Osteocyte (in vitro differentiated cells): ENCODE measurements around the gene PMP22. TPM values are rescaled to one million over a fixed set of nuclear protein-coding genes. Genes with fewer than 3 reads are reported as not detected.
A peak's percentile ranks its signal among the peaks of the same experiment; 100 is the strongest.

Experiments used
- DNase-seq: peaks from one replicate; pipeline ENCODE4 v3.0.0; 2021; ENCODE audit warnings: mixed read lengths; ENCODE audit not compliant: unreplicated experiment; ENCODE audit errors: extremely low spot score
- H3K27ac Mint-ChIP-seq: one replicate; pipeline ENCODE4 v1.8.0; 2021; ENCODE audit warnings: mild to moderate bottlenecking, mixed read lengths; ENCODE audit not compliant: unreplicated experiment
- H3K27me3 Mint-ChIP-seq: one replicate; pipeline ENCODE4 v1.8.0; 2021; ENCODE audit warnings: mixed read lengths; ENCODE audit not compliant: unreplicated experiment
- H3K36me3 Mint-ChIP-seq: one replicate; pipeline ENCODE4 v1.8.0; 2021; ENCODE audit warnings: mixed read lengths; ENCODE audit not compliant: unreplicated experiment
- H3K4me1 Mint-ChIP-seq: one replicate; pipeline ENCODE4 v1.8.0; 2021; ENCODE audit warnings: mixed read lengths; ENCODE audit not compliant: unreplicated experiment
- H3K4me3 Mint-ChIP-seq: one replicate; pipeline ENCODE4 v1.8.0; 2021; ENCODE audit warnings: mild to moderate bottlenecking, moderate library complexity, mixed read lengths; ENCODE audit not compliant: unreplicated experiment
- H3K9me3 Mint-ChIP-seq: one replicate; pipeline ENCODE4 v1.8.0; 2021; ENCODE audit warnings: mixed read lengths; ENCODE audit not compliant: unreplicated experiment
- total RNA-seq: library from RNA; stranded (reverse); gene quantifications from 2 replicates; pipeline ENCODE4 v1.2.1, GENCODE V29; 2021
- TF ChIP-seq, protein P1 (sequence below): fragments of 200-600 bp; sonication (generic); IDR thresholded peaks from 2 replicates; pipeline ENCODE4 v1.5.0; 2021; ENCODE audit warnings: antibody characterized with exemption, mild to moderate bottlenecking, moderate library complexity

Gene PMP22
- total RNA-seq, 1 donor from 2014 or later, result 188 TPM

DNA sequence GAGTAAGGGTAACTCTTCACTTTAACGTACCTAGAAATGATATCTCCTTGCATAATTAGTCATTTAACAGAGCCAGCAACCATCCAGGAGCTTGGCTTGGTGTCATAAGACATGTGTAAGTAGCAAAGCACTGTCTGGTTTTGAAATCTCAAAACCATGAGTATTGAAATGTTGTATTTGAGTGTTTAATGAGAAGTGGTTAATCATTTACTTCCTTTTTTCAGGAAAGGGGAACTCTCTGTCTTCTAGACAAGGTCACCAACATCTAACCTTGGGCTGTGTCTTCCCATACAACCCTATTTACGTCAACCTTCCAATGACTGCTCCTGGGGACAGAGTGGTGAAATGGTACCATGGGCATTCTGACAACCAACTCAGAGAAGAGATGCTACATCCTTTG is 27.1 kb downstream of the PMP22 start:
- Mint-ChIP-seq H3K9me3 (peaks cover 7% of the 10 kb centered on the region), H3K36me3 (peaks cover 72% of the 10 kb centered on the region), H3K4me1 (peaks cover 15% of the 10 kb centered on the region), H3K27ac (no peak overlapping the region), H3K27me3 (no peaks in the 10 kb centered on the region), H3K4me3 (no peak overlapping the region)
- TF ChIP-seq, protein P1, sequence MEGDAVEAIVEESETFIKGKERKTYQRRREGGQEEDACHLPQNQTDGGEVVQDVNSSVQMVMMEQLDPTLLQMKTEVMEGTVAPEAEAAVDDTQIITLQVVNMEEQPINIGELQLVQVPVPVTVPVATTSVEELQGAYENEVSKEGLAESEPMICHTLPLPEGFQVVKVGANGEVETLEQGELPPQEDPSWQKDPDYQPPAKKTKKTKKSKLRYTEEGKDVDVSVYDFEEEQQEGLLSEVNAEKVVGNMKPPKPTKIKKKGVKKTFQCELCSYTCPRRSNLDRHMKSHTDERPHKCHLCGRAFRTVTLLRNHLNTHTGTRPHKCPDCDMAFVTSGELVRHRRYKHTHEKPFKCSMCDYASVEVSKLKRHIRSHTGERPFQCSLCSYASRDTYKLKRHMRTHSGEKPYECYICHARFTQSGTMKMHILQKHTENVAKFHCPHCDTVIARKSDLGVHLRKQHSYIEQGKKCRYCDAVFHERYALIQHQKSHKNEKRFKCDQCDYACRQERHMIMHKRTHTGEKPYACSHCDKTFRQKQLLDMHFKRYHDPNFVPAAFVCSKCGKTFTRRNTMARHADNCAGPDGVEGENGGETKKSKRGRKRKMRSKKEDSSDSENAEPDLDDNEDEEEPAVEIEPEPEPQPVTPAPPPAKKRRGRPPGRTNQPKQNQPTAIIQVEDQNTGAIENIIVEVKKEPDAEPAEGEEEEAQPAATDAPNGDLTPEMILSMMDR, result no peak
- no peak for DNase-seq

DNA sequence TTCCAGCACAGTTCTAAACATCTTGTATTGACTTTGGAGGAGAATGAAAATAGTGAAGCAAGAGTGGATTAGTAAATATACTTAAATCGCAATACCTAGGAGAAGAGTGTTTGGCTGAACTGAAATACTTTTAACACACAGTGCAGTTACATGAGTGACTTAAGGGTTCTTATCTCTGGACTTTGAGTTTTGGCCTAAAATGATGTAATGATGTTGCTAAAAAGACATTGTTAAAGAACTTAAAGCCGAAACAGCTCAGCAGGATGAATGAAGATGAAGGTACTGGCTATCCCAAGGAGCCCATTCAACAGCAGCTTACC is 28.1 kb downstream of the PMP22 start:
- DNase-seq, result no peak
- no peaks in the 10 kb centered on the region for H3K27me3 Mint-ChIP-seq
- H3K36me3 Mint-ChIP-seq, result peaks cover 71% of the 10 kb centered on the region
- TF ChIP-seq, protein P1, result no peak
- no peak overlapping the region for H3K27ac Mint-ChIP-seq
- no peak overlapping the region for H3K4me3 Mint-ChIP-seq
- peaks cover 15% of the 10 kb centered on the region for H3K4me1 Mint-ChIP-seq
- no peaks in the 10 kb centered on the region for H3K9me3 Mint-ChIP-seq

DNA sequence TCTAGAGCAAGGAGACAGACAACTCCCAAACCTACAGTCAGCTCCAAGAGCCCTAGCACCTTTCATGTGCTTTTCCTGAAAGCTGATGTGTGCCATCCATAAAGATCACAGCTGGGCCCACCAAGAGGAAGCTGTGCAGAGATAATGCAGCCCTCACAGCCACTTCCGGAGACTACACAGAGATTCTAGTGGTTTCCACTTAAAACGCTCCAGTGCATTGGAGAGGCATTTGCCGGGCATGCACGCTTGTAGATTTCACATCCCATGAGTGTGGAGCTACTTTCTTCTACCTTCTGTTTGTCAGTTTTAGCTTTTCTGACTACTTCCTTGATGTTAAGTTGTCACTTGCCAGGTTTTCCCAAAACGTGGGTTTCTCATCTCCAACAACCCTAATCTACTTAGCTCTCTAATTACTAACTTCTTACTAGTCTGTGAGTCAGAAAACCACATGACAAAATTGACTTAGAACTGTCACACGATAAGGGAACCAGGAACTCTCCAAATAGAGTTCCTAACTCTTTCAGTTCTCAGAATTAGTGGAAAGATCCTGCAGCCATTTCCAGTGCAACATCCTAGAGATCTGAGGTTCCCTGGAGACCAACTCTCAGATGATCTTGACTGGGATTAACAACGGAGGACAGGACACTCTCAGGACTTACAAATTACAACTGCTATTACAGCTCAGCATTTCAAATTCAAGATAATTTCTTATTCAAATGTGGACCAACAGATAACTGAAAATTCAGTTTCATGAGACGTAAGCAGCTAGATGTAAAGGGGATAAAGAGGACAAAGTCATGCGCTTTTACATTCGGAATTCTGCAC is 28.6 kb downstream of the PMP22 start:
- Mint-ChIP-seq H3K4me1 (peaks cover 15% of the 10 kb centered on the region), H3K4me3 (no peak overlapping the region), H3K9me3 (no peaks in the 10 kb centered on the region), H3K27ac (no peak overlapping the region), H3K36me3 (peaks cover 72% of the 10 kb centered on the region), H3K27me3 (no peaks in the 10 kb centered on the region)
- TF ChIP-seq, protein P1, result no peak
- DNase-seq, result no peak

DNA sequence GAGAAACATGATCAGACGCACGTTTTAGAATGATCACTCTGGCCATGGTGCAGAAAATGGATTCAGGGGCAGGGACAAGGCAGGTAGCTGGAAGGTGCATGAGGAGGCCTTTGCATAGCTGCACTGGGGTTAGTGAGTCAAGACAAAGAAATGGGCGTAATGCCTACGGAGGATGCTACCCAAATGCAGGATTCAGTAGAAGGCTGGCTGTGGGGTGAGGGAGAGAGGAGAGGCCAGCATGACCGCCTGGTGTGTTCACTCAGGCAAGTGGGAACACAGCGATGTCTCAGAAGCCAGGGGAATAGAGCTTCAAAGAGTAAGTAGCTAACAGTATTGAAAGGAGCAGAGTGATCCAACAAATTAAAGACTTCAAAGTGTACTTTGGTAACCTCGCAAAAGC is 31.2 kb downstream of the PMP22 start:
- H3K4me1 Mint-ChIP-seq, result peaks cover 8% of the 10 kb centered on the region
- TF ChIP-seq, protein P1, result no peak
- H3K27me3 Mint-ChIP-seq, result no peaks in the 10 kb centered on the region
- no peak overlapping the region for H3K27ac Mint-ChIP-seq
- peaks cover 80% of the 10 kb centered on the region for H3K36me3 Mint-ChIP-seq
- no peak overlapping the region for H3K4me3 Mint-ChIP-seq
- DNase-seq, result no peak
- no peaks in the 10 kb centered on the region for H3K9me3 Mint-ChIP-seq

DNA sequence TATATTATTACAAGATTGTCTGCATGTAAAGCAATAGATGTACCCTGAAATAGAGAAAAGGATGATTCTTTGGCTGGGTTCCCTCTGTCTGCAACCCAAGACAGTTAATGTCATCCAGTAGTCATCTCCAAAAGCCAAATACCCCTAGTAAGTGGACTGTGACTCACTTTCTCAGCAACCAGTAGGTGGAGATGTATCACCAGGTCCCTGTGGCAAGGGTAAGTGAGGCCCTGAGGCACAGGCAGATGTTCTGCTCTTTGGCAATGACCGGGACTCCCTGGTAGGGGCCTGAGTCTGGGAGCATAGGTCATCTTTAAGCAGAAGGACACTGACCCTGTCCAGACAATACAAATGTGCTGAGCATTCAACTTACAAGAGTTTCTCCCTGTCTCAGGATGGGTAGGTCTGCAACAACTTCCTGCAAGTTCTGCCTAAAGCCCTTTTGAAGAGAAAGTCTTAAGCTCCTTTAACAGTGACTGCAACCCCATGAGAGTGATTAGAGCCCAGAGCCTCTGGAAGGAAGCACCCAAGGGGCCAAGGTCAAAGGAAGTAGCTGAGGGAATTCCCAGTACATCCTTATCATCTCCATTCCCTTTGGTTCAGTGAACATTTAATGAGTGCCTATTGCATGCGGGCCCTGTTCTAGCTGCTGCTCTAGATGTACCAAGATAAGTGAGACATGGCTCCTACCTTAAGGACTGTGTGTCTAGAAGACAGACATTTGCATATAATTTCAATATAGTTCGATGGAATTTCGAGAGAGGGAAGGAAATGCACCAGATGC is 31.9 kb downstream of the PMP22 start:
- Mint-ChIP-seq H3K4me1 (peaks cover 8% of the 10 kb centered on the region), H3K4me3 (no peak overlapping the region), H3K27ac (no peak overlapping the region), H3K27me3 (no peaks in the 10 kb centered on the region), H3K9me3 (no peaks in the 10 kb centered on the region), H3K36me3 (peaks cover 79% of the 10 kb centered on the region)
- TF ChIP-seq, protein P1, result peak; percentile 38
- DNase-seq, result no peak
